K562 (cell line): ENCODE measurements around the gene TRIM31. TPM values are rescaled to one million over a fixed set of nuclear protein-coding genes. Genes with fewer than 3 reads are reported as not detected.

Experiments
- CREB3 ChIP-seq: fragments of 450-650 bp; conservative IDR thresholded peaks from 2 replicates; pipeline ENCODE4 v1.6.1; 2016; ENCODE audit warnings: missing genetic modification characterization, low read depth, mild to moderate bottlenecking, missing compliant biosample characterization, moderate library complexity
- ESRRB ChIP-seq: fragments of 250-450 bp; sonication (Bioruptor Pico); IDR thresholded peaks from 2 replicates; pipeline ENCODE4 v1.5.0; 2020; ENCODE audit warnings: mild to moderate bottlenecking, moderate library complexity, borderline replicate concordance
- FIP1L1 ChIP-seq: fragments of 200-400 bp; formaldehyde crosslinking; IDR thresholded peaks from 2 replicates; pipeline ENCODE4 v1.6.1; 2018; ENCODE audit warnings: mild to moderate bottlenecking, low read depth, low read length; ENCODE audit not compliant: poor library complexity, severe bottlenecking
- MAFF ChIP-seq: IDR thresholded peaks from 2 replicates; pipeline ENCODE4 v1.6.1; 2012; ENCODE audit warnings: low read length, improper control_type of control experiment
- NR3C1 ChIP-seq: sonication (generic); formaldehyde crosslinking; IDR thresholded peaks from 2 replicates; pipeline ENCODE4 v1.8.1; 2022; ENCODE audit warnings: missing genetic modification reagents
- RBM25 ChIP-seq: fragments of 200-400 bp; formaldehyde crosslinking; IDR thresholded peaks from 2 replicates; pipeline ENCODE4 v1.6.1; 2018; ENCODE audit warnings: low read length, low read depth, moderate library complexity; ENCODE audit not compliant: severe bottlenecking
- SIN3A ChIP-seq, 2 experiments: fragments of 150-350 bp in 1 of 2; IDR thresholded peaks; 2 replicates each; pipeline ENCODE4 v1.6.1; 2011 to 2016; ENCODE audit warnings: borderline replicate concordance in 2 of 2, low read depth in 2 of 2, low read length in 2 of 2, mild to moderate bottlenecking in 2 of 2, moderate library complexity in 2 of 2; ENCODE audit not compliant: control insufficient read depth in 1 of 2
- TCF15 ChIP-seq: fragments of 250-450 bp; sonication (Bioruptor Pico); IDR thresholded peaks from 2 replicates; pipeline ENCODE4 v1.8.0; 2022; ENCODE audit warnings: moderate library complexity, mild to moderate bottlenecking, inconsistent platforms
- ZBTB11 ChIP-seq, 3 experiments: fragments of 200-800 bp in 1 of 3; fragments of 250-450 bp in 1 of 3; fragments of 450-650 bp in 1 of 3; sonication (Bioruptor Pico) in 1 of 3; sonication (Bioruptor generic) in 1 of 3; formaldehyde crosslinking in 1 of 3; IDR thresholded peaks; 2 replicates each; pipeline versions ENCODE4 v1.6.1 to v1.8.0; 2016 to 2022; ENCODE audit warnings: mild to moderate bottlenecking in 2 of 3, missing genetic modification characterization in 2 of 3, missing compliant biosample characterization in 1 of 3, moderate library complexity in 1 of 3
- ZNF695 ChIP-seq: fragments of 450-650 bp; formaldehyde crosslinking; IDR thresholded peaks from 2 replicates; pipeline ENCODE4 v1.4.0; 2020; ENCODE audit warnings: mild to moderate bottlenecking, moderate library complexity
- polyA plus RNA-seq, 8 experiments: library from polyadenylated mRNA; depleted of rRNA in 4 of 8; stranded (reverse) in 5 of 8; unstranded in 3 of 8; fragments of >200 nt; fragmentation: Nextera tagmentation in 2 of 8; fragmentation: Illumina TruSeq in 1 of 8; extraction: Ambion mirVana in 2 of 8; extraction: Trizol in 1 of 8; gene quantifications; 2 replicates each; pipeline versions ENCODE4 v1.2.1 to v1.2.3, GENCODE V29; 2011 to 2014; ENCODE audit warnings: inconsistent platforms in 1 of 8, missing spikeins in 1 of 8
- total RNA-seq, 7 experiments: library from RNA; depleted of rRNA in 6 of 7; stranded (reverse); fragments of >200 nt in 6 of 7; fragmentation: Illumina TruSeq in 2 of 7; extraction: Trizol in 2 of 7; gene quantifications; 2 replicates each; pipeline versions ENCODE4 v1.2.1 to v1.2.3, GENCODE V29; 2011 to 2021; ENCODE audit warnings: low replicate concordance in 1 of 7

The TRIM31 gene
- total and polyA plus RNA-seq, 9 of the 15 experiments (the other 6 are each of a cell fraction or from before 2014, with no cell fraction given): not detected

GRCh38 chr6:30102414-30102969 lies 10.4 kb downstream of the TRIM31 start (continued):
- TF ChIP-seq NR3C1: no peak
- no peak for TF ChIP-seq RBM25
- TF ChIP-seq SIN3A (IDR thresholded peaks at IDR 0.05; ENCODE audit: borderline replicate concordance in 2 of 2, control insufficient read depth in 1 of 2, low read depth in 2 of 2, low read length in 2 of 2): no peak
- TF ChIP-seq TCF15 (CRISPR knock-in tag): no peak
- no peak for TF ChIP-seq CREB3
- TF ChIP-seq MAFF: no peak
- TF ChIP-seq ESRRB: no peak
- TF ChIP-seq ZNF695 (CRISPR knock-in tag): no peak
- TF ChIP-seq ZBTB11 (CRISPR knock-in tag; IDR thresholded peaks at IDR 0.05): no peak
- TF ChIP-seq FIP1L1: no peak
